DND-41 (cell line): ENCODE results near the gene BCKDHB.

Experiments used
- ATAC-seq: fragments of 200-7000 bp; cut with Tn5 transposase; 3 replicates; pipeline ENCODE4 v1.9.1; 2021; ENCODE audit warnings: low read depth; ENCODE audit not compliant: insufficient read depth
- DNase-seq: peaks from one replicate; pipeline ENCODE4 v3.0.0-alpha.2; 2020
- H2AFZ ChIP-seq: 2 replicates; pipeline ENCODE4 v1.6.0; 2012; ENCODE audit warnings: low read depth, low read length
- H3K27ac ChIP-seq: 2 replicates; pipeline ENCODE4 v1.5.1; 2012; ENCODE audit warnings: low read length, inconsistent platforms
- H3K27me3 ChIP-seq: fragments of 200-600 bp; sonication (generic); 2 replicates; pipeline ENCODE4 v1.6.0; 2012; ENCODE audit warnings: low read length, mild to moderate bottlenecking, inconsistent platforms; ENCODE audit not compliant: insufficient read depth, poor library complexity
- H3K36me3 ChIP-seq: 2 replicates; pipeline ENCODE4 v1.5.1; 2012; ENCODE audit warnings: low read length, inconsistent platforms; ENCODE audit not compliant: insufficient read depth
- H3K4me1 ChIP-seq: 2 replicates; pipeline ENCODE4 v1.5.1; 2012; ENCODE audit warnings: mild to moderate bottlenecking, low read length; ENCODE audit not compliant: insufficient read depth
- H3K4me2 ChIP-seq: 2 replicates; pipeline ENCODE4 v1.6.0; 2012; ENCODE audit warnings: mild to moderate bottlenecking, moderate library complexity, low read length, inconsistent platforms; ENCODE audit not compliant: insufficient read depth
- H3K4me3 ChIP-seq, 2 experiments: fragments of 200-600 bp in 1 of 2; shearing (Covaris generic) in 1 of 2; 2 replicates each; pipeline ENCODE4 v1.5.1; 2012 to 2016; ENCODE audit warnings: inconsistent platforms in 2 of 2, low read length in 2 of 2, mild to moderate bottlenecking in 2 of 2, low read depth in 1 of 2, moderate library complexity in 1 of 2
- H3K79me2 ChIP-seq: 2 replicates; pipeline ENCODE4 v1.6.0; 2012; ENCODE audit warnings: low read length, inconsistent platforms; ENCODE audit not compliant: insufficient read depth
- H3K9ac ChIP-seq: 2 replicates; pipeline ENCODE4 v1.6.0; 2012; ENCODE audit warnings: low read depth, mild to moderate bottlenecking, inconsistent platforms, low read length, moderate library complexity
- H3K9me3 ChIP-seq: 2 replicates; pipeline ENCODE4 v1.5.1; 2012; ENCODE audit warnings: low read length, moderate library complexity, mild to moderate bottlenecking, inconsistent platforms; ENCODE audit not compliant: insufficient read depth, severe bottlenecking
- H4K20me1 ChIP-seq: 2 replicates; pipeline ENCODE4 v1.6.0; 2012; ENCODE audit warnings: low read length; ENCODE audit not compliant: insufficient read depth
- EZH2 ChIP-seq: IDR thresholded peaks from 3 replicates; pipeline ENCODE4 v1.6.1; 2012; ENCODE audit warnings: borderline replicate concordance, low read depth, mild to moderate bottlenecking, moderate library complexity, low read length, inconsistent platforms; ENCODE audit not compliant: severe bottlenecking
- TF ChIP-seq, protein P1 (sequence below): IDR thresholded peaks from 2 replicates; pipeline ENCODE4 v1.5.1; 2012; ENCODE audit warnings: borderline replicate concordance, low read length, moderate library complexity, mild to moderate bottlenecking; ENCODE audit not compliant: poor library complexity, severe bottlenecking; ENCODE audit errors: extremely low read depth

BCKDHB gene

DNA sequence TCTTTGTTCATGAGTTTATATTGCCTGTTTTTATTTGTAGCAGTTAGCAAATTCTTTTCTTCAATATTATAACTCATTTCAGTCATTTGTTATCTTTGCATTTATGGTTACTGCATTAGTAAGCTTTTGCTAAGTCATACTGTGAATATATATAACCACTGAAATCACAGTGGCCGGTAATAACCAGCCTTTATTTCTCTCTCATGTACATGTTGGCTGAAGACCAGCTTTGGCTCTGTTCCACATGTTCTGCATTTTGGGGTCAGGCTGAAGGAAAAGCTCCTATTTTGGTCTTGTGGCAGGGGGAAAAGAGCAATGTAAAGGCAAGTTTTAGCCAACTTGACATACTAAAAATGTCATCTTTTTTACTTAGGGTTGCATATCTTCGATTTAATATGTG is 276.3 kb downstream of the BCKDHB start:
- Histone ChIP-seq H3K27ac (no peak overlapping the region), H3K9me3 (no peaks in the 10 kb centered on the region), H3K79me2 (no peaks in the 10 kb centered on the region), H3K36me3 (no peaks in the 10 kb centered on the region), H3K4me2 (no peak overlapping the region), H4K20me1 (no peaks in the 10 kb centered on the region), H3K4me3 (no peak overlapping the region), H3K9ac (no peak overlapping the region), H2AFZ (no peak overlapping the region), H3K4me1 (no peaks in the 10 kb centered on the region), H3K27me3 (no peaks in the 10 kb centered on the region)
- no peak for ATAC-seq
- no peak for TF ChIP-seq EZH2
- TF ChIP-seq, protein P1, sequence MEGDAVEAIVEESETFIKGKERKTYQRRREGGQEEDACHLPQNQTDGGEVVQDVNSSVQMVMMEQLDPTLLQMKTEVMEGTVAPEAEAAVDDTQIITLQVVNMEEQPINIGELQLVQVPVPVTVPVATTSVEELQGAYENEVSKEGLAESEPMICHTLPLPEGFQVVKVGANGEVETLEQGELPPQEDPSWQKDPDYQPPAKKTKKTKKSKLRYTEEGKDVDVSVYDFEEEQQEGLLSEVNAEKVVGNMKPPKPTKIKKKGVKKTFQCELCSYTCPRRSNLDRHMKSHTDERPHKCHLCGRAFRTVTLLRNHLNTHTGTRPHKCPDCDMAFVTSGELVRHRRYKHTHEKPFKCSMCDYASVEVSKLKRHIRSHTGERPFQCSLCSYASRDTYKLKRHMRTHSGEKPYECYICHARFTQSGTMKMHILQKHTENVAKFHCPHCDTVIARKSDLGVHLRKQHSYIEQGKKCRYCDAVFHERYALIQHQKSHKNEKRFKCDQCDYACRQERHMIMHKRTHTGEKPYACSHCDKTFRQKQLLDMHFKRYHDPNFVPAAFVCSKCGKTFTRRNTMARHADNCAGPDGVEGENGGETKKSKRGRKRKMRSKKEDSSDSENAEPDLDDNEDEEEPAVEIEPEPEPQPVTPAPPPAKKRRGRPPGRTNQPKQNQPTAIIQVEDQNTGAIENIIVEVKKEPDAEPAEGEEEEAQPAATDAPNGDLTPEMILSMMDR = no peak
- DNase-seq = no peak

DNA sequence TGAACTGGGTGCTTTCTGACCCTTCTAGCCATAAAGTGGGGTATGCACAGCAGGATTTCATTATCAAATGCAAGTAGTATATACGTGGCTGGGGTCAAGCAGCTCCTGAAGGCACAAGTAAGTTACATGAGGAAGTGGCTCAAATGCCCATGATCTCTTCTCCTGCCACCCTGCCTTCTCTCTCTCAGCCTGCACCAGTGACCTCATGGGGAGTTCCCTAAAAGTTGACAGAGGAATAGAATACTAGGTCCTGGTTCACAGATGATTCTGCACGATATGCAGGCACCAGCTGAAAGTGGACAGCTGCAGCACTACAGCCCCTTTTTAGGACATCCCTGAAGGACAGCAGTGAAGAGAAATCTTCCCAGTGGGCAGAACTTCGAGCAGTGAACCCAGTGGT is 282.0 kb downstream of the BCKDHB start:
- Histone ChIP-seq H3K27ac (no peak overlapping the region), H3K4me3 (no peak overlapping the region), H3K9me3 (no peaks in the 10 kb centered on the region), H4K20me1 (no peaks in the 10 kb centered on the region), H2AFZ (no peak overlapping the region), H3K36me3 (no peaks in the 10 kb centered on the region), H3K79me2 (no peaks in the 10 kb centered on the region), H3K27me3 (no peaks in the 10 kb centered on the region), H3K4me1 (no peaks in the 10 kb centered on the region), H3K9ac (no peak overlapping the region), H3K4me2 (no peak overlapping the region)
- TF ChIP-seq EZH2 = no peak
- TF ChIP-seq, protein P1 = no peak
- DNase-seq (no peak), ATAC-seq (no peak)
